Stimulated activated CD8-positive, alpha-beta memory T cell treated with anti-CD3 and anti-CD28 coated beads, Interleukin-4, amount 100 ng/mL, for 48 hours (primary cell): ENCODE data around the gene MYT1.
A peak's percentile ranks its signal among the peaks of the same experiment; 100 is the strongest.

Experiments used
- DNase-seq: peaks from one replicate; pipeline ENCODE4 v3.0.0-alpha.2; 2020

Gene MYT1

DNA sequence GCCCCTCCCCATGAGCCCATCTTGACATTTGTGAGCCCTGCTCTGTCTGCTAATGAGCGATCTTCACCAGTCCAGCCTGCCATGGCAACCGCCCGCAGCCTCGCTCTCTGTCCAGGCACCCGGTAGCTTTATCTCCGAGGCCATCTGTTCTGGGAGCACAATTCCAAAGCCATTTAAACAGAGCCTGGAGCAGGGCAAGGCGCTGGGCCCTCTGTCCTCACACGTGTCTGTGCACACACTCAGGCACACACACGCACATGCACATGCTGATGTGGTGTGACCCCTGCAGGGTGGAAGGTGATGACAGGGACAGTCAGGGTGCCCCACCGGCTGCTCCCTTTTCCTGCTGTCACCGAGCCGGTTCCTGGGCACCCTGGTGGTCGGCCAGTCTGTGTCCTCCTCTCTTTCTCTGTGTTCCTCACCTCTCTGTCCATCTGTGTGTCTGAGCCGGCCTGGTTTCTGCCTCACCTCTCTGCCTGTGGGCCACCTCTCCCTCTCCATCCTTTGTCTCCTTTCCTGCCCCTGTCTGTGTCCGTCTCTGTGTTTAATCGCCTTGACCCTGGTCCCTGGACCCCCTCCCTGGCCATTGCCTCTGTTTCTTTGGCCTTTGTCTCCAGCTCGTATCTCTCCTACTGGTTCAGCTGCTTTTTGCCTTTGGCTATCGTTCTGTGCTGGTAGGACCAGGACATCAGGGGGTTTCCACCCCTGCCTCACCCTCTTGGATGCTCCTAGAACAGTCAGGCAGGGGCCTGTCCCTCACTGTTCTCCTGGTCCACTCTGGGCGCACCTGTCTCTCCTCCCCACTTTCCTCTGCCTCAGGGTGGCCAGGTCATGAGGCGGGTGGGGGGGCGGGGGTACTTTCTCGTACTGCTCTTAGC, 8.8 kb upstream of the MYT1 start:
- DNase-seq: no peak

GRCh38 chr20:64156136-64156885, 7.9 kb upstream of the MYT1 start:
- DNase-seq: no peak

DNA sequence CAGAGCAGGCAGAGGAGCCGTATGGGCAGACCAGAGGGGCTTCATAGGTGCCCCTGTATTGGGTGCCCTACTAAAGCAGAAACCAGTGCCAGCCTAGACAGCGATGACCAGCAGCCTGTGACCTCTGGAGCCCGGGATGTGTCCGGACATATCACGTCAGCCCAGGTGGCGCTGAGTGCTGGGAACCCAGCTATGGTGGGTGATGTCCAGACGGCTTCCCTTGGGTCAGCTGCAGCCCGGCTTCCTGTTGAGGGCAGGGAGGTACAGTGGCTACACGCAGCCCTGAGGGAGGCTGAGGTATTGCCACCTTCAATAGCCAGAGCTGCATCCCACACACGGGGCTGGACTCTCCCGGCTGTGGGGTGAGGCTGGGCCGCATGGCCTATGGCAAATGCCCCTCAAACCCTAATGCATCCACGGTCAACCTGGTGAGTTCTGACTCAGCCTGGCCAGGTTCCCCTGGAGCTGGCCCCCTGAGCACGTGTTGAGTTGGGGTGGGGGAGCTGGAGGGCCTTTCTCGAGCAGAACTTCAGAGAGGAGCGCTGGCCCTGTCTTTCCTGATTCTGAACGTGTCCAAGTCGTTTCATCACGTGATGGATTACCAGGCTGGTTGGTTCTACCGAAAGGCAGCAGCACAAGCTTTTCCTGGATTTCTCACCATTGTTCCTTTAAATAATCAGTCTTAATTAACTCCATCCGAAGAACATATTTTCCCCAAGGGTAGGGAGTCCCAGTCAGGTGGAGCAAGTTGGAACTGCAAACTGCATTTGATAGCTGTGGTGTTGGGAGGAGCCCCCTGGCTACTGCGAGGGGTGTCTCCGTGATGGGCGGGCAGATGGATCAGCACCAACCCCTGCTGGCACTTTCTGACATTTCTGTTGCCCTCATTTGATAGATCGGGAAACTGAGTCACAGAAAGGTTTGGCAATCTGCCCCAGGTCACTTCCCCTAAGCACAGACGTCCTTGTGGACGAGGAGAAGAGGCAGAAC, 7.1 kb upstream of the MYT1 start:
- no peak for DNase-seq

- DNase-seq: no peak
Observed at GRCh38 chr20:64157878-64158277, 6.4 kb upstream of the MYT1 start.

GRCh38 chr20:64158346-64159285, 5.6 kb upstream of the MYT1 start:
- DNase-seq: no peak

DNA sequence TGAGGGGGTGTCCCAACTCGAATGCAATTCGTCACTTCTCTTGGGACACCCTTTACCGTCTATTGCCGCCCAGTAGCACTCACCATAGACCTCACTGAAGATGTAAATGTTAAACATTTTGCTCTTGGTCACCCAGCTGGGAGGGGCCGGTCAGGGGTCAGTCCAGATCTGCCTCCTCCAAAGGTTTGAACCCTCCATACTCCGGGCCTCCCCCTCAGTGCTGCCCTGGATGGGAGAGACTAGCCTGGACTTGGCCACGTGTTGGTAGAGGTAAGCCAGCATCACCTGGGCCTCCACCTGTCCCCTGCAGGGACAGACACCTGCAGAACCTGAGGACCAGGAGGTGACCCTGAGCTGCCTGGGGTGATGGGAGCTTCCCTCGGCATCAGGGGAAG, 5.0 kb upstream of the MYT1 start:
- no peak for DNase-seq

GRCh38 chr20:64159711-64160110, 4.5 kb upstream of the MYT1 start:
- DNase-seq: no peak

GRCh38 chr20:64160118-64160517, 4.1 kb upstream of the MYT1 start:
- DNase-seq: no peak

DNA sequence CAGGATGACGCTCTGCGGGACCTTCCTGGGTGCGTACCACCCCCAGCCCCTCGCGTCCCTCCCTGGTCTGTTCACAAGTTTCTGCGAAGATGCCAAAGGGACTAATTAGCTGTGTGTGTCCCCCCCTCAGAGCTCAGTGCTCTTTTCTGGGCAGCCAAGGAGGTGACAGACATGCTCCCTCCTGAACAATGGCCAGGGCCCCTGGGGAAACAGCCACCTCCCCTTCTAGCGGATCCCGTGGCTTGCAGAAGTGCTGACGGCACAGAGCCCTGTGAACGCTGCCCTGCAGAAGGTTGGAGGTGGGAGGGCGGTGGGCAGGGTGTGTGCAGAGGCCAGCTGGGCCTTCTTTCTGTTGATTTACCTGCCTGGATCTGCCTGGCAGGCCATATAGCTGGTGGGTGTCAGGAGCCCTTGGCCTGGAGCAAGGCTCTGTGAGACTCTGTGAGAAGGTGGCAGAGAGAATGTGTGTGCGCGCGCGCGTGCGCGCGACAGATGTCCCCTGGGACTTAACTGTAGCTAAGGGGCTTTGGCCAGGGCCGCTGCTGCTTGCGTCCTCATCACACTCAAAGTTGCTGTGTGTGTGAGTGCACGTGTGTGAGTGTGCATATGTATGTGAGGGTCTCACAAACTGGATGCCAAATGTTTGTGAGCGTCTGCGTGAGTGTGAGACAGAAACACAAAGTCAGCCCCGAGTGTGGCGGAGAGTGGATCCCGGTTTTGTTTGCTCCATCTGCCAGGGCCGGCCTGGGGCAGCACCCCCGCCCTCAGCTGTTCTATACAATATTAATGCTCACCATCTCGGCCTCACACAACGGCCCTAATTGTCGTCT, 3.5 kb upstream of the MYT1 start:
- DNase-seq: no peak

DNA sequence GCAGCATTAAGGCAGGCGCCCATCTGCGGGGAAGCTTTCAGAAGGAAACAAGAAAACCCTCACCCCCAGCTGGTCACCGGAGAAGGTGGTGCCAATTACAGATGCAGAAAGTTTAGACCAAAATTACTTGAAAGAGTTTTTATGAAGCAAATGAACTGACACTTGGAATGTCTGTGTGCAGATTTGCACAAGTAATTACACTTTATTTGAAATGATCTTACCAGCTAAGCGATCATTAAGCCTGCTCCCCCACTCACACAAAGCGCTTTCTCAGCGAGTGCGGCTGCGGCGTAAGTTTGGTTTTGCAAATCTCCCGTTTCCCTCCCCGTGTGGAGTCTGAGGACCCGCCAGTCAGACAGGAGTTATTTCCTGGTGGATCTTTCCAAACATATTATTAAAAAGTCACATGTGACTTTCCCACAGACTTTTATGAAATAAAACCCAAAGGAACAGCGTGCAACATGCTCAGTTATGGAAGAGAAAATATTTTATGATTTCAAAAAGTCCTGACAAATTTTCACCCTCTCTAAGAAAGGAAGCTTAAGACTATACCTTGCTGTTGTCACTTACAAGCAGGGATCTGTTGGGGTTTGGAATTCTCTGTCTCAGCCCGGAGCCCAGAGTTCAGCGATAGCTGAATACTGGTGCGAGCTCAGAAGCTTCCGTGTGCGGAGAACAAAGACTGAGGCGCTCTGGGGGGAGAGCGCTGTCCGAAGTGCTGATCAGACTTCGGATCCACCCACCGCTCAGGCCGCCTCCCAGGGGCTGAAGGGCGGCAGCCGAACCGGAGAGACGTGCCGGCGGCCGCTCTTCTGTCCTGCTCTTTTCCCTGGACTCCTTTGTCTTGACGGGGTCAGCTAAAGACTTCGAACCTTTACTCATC, 2.7 kb upstream of the MYT1 start:
- DNase-seq: peak; percentile 51

DNA sequence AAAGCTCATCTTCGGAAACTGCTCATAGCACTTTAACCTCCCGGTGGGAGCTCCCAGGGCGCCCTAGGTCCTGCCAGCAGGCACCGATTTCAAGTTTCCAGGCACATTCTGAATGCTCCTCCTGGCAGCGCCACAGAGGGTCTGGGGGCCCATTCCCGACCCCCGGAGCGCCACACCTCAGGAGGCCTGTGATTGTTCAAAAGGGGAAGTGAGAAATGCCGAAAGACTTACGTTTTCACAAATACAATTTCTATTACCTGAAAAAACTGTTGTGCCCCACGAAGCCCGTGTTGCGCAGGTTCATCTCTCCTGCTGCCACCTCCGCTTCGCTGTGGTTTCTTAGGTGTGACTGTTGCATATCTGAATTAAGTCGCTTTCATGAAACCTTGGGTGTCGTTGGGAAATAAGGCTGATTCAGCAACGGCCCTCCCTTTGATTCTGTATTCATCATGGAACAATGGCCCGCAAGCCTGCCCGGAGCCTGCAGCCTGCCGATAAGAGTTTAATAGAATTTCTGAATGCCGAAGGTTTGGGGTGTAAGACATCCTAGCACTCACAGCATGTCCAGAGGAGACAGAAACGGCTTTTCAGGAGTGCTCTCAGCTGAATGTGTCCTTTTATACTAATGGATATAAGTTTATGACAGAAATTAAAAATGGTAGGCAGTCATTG, 1.9 kb upstream of the MYT1 start:
- DNase-seq: no peak

DNA sequence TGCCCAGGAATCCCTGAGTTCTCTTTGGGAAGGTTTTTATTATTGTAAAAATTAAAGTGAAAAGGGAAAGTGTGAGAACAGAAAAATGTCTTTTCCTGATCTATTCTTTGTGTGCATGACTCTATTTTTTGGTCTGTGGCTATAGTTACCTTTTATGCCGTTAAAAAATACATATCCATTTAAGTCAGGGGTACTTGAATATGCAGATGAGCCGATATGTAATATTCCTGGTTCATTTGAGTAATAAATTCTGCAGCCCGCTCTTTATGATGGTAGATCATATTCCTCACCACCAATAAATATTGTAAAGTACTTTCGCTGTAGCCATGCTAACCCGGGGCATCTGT, 503 bp upstream of the MYT1 start:
- DNase-seq: no peak

- no peak for DNase-seq
Observed at GRCh38 chr20:64165866-64166600, 1.8 kb downstream of the MYT1 start.

- no peak for DNase-seq
Observed at GRCh38 chr20:64166721-64167615, 2.7 kb downstream of the MYT1 start.

DNA sequence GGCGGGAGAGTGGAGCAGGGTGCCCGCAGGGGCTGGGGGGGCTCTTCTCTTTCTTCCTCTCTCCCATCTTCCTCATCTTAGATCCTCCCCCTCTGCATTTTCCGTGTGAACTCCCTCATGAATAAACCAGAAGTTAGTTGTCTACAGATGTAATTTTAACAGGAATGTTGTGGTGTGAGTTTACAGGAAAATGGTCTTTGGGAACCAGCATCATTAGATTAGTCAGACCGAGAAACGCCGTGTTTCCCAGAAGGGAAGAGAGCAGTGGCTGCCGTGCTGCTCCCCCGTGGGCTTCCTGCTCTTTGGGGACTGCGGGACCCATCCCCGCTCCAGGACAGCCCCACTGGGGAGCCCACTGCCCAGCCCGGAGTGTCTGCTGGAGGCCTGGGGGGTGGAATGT, 3.4 kb downstream of the MYT1 start:
- no peak for DNase-seq

DNA sequence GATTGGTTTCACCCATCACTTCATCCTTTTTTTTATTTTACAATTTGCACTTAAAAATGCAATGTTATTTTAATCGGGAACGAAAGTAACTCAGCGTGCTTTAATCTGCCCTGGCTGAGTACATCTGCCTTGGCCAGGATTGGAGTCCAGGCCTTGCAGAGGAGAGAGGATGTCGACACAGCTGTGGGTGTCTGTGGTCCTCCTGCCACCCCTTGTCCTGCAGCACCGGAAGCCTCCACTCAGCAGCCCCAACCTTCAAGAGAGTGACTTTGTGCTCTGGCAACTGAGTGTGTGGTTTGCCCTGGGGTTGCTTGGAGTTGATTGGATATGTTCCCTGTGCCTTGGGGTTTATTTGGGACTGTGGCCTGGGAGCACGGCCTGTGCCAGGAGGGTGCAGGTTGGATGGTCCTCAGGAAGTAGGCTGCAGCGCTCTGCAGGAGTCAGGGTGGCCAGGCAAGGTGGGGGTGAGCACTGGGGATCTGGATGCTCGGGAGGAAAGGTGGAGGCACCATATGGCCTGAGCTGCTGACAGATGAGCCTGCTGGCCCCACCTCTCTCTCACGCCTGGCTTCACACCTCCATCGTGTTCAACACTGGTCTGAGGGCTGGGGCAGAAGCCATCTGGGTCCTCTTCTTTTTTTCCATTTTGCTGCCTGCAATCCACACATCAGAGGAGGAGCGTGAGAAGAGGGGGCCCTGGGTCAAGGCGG, 4.3 kb downstream of the MYT1 start:
- DNase-seq: no peak

DNA sequence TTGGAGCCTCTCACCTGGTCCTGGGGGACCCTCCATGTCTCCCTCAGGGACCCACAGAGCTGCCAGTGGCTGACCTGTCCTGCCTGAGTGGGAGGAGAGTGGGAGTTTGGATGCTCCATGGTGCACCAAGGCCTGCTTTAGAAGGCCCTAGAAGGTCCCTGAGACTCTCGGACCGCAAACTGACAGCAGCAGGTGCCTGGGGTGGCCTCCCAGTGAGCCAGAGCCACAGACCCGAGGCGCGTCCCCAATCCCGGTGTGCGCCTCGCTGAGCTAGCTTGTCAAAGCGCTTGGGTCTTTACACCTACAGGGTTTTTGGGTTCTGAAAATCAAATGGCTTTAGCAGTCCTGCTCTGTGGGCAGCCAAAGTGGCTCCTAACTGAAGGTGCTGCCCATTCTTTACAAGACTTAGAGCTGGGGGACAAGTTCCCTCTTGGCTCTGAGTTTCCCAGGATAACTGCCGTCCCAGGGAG, 4.9 kb downstream of the MYT1 start:
- DNase-seq: no peak
